ENCODE measurements around the gene AGXT2. TPM values are rescaled to one million over a fixed set of nuclear protein-coding genes. Genes with fewer than 3 reads are reported as not detected.

Gene AGXT2
- not detected for total RNA-seq

- no peaks in the 10 kb centered on the region for H3K4me1 ChIP-seq
- H3K27me3 ChIP-seq, result peaks cover 6% of the 10 kb centered on the region
- H3K4me3 ChIP-seq, result no peak within 1 kb of the TSS
- WGBS, result 89% methylated on average over 8 of the region's 8 CpGs
- no peak for TF ChIP-seq POLR2A (IDR thresholded peaks at IDR 0.05)
- TF ChIP-seq CTCF (IDR thresholded peaks at IDR 0.05), result no peak
- TF ChIP-seq EP300 (IDR thresholded peaks at IDR 0.05), result no peak
- no peak for TF ChIP-seq POLR2AphosphoS5 (IDR thresholded peaks at IDR 0.05)
- no peaks in the 10 kb centered on the region for H3K9me3 ChIP-seq
- H3K27ac ChIP-seq, result no peak within 1 kb of the TSS
- no peaks in the 10 kb centered on the region for H3K36me3 ChIP-seq
- no peak for DNase-seq (ENCODE audit: low spot score in 2 of 2)
Measured at GRCh38 chr5:35047785-35048404, at the start of gene AGXT2. TSS of gene AGXT2 (minus strand) at chr5:35047949. CDS start at chr5:35047892, 57 bp downstream.

GRCh38 chr5:35096932-35097331, 49.2 kb upstream of the AGXT2 start:
- 78% methylated on average over 1 of the region's 1 CpG for WGBS

GRCh38 chr5:35096216-35096615, 48.5 kb upstream of the AGXT2 start:
- peaks cover 23% of the 10 kb centered on the region for H3K4me1 ChIP-seq
- 19% methylated on average over 3 of the region's 3 CpGs for WGBS
- H3K4me3 ChIP-seq, result no peak overlapping the region
- DNase-seq (ENCODE audit: low spot score in 2 of 2), result no peak
- H3K27ac ChIP-seq, result no peak overlapping the region
- no peaks in the 10 kb centered on the region for H3K36me3 ChIP-seq
- no peaks in the 10 kb centered on the region for H3K9me3 ChIP-seq
- H3K27me3 ChIP-seq, result no peaks in the 10 kb centered on the region
- TF ChIP-seq POLR2AphosphoS5 (IDR thresholded peaks at IDR 0.05) (no peak), POLR2A (IDR thresholded peaks at IDR 0.05) (no peak), EP300 (IDR thresholded peaks at IDR 0.05) (no peak), CTCF (IDR thresholded peaks at IDR 0.05) (no peak)

More at GRCh38 chr5:35096932-35097331, 49.2 kb upstream of the AGXT2 start:
- Histone ChIP-seq H3K9me3 (no peaks in the 10 kb centered on the region), H3K27ac (no peak overlapping the region), H3K4me3 (no peak overlapping the region), H3K4me1 (peaks cover 19% of the 10 kb centered on the region), H3K36me3 (no peaks in the 10 kb centered on the region), H3K27me3 (no peaks in the 10 kb centered on the region)
- TF ChIP-seq POLR2AphosphoS5 (IDR thresholded peaks at IDR 0.05) (no peak), EP300 (IDR thresholded peaks at IDR 0.05) (no peak), POLR2A (IDR thresholded peaks at IDR 0.05) (no peak), CTCF (IDR thresholded peaks at IDR 0.05) (no peak)
- no peak for DNase-seq (ENCODE audit: low spot score in 2 of 2)

GRCh38 chr5:35095366-35095765, 47.6 kb upstream of the AGXT2 start:
- DNase-seq (ENCODE audit: low spot score in 2 of 2), result no peak
- no peak for TF ChIP-seq POLR2AphosphoS5 (IDR thresholded peaks at IDR 0.05)
- Histone ChIP-seq H3K4me1 (peaks cover 23% of the 10 kb centered on the region), H3K27me3 (no peaks in the 10 kb centered on the region), H3K9me3 (no peaks in the 10 kb centered on the region), H3K27ac (no peak overlapping the region), H3K4me3 (no peak overlapping the region), H3K36me3 (no peaks in the 10 kb centered on the region)
- 77% methylated on average over 3 of the region's 3 CpGs for WGBS

- Histone ChIP-seq H3K9me3 (no peaks in the 10 kb centered on the region), H3K27ac (no peak overlapping the region), H3K4me1 (peaks cover 23% of the 10 kb centered on the region), H3K27me3 (no peaks in the 10 kb centered on the region), H3K36me3 (no peaks in the 10 kb centered on the region), H3K4me3 (no peak overlapping the region)
- DNase-seq (ENCODE audit: low spot score in 2 of 2), result no peak
- TF ChIP-seq CTCF (IDR thresholded peaks at IDR 0.05) (no peak), EP300 (IDR thresholded peaks at IDR 0.05) (no peak)
- WGBS, result 75% methylated on average over 3 of the region's 3 CpGs
Measured at GRCh38 chr5:35094948-35095347, 47.2 kb upstream of the AGXT2 start.

- TF ChIP-seq POLR2AphosphoS5 (IDR thresholded peaks at IDR 0.05) (no peak), EP300 (IDR thresholded peaks at IDR 0.05) (no peak), CTCF (IDR thresholded peaks at IDR 0.05) (no peak), POLR2A (IDR thresholded peaks at IDR 0.05) (no peak)
- Histone ChIP-seq H3K4me1 (peaks cover 34% of the 10 kb centered on the region), H3K27me3 (no peaks in the 10 kb centered on the region), H3K9me3 (no peaks in the 10 kb centered on the region), H3K4me3 (no peak overlapping the region), H3K27ac (no peak overlapping the region), H3K36me3 (no peaks in the 10 kb centered on the region)
- no peak for DNase-seq (ENCODE audit: low spot score in 2 of 2)
- WGBS, result 94% methylated on average over 2 of the region's 2 CpGs
Measured at GRCh38 chr5:35092703-35093102, 45.0 kb upstream of the AGXT2 start.

Data from suprapubic skin (tissue), 4 donors.